Stimulated activated CD4-positive, alpha-beta T cell treated with anti-CD3 and anti-CD28 coated beads, Interleukin-4, amount 100 ng/mL, for 1 hour (primary cell): ENCODE data around the gene PCSK5.

Experiments
- DNase-seq: peaks from one replicate; pipeline ENCODE4 v3.0.0-alpha.2; 2020

The PCSK5 gene

DNA sequence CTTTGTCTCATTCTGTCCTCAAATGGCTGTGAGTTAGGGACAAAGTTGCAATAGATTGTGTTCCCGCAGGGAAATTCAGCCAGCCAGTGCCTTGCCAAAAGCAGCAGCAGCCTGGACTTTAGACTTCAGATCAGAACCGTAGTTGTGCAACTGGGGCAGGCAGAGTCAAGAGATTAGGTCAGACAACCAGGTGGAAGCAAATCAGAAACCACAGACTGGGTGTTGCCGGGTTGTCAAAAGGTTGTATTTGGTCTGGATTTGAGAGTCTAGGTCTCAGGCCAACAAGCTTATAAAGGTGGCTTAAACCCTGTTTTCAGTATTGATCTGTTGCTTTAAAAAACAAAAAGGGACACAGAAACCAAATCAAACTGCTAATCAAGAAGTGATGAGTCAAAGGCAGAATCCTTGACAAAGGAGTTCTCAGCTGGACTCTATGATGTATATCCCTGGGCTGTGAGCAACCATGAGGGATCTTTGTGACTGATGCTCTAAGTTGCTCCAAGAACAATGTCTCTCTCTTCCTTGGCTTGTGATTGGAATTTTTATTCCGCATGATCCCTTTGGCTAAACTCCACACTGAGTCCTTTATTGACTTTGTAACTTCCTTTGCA is 482.8 kb downstream of the PCSK5 start:
- no peak for DNase-seq

DNA sequence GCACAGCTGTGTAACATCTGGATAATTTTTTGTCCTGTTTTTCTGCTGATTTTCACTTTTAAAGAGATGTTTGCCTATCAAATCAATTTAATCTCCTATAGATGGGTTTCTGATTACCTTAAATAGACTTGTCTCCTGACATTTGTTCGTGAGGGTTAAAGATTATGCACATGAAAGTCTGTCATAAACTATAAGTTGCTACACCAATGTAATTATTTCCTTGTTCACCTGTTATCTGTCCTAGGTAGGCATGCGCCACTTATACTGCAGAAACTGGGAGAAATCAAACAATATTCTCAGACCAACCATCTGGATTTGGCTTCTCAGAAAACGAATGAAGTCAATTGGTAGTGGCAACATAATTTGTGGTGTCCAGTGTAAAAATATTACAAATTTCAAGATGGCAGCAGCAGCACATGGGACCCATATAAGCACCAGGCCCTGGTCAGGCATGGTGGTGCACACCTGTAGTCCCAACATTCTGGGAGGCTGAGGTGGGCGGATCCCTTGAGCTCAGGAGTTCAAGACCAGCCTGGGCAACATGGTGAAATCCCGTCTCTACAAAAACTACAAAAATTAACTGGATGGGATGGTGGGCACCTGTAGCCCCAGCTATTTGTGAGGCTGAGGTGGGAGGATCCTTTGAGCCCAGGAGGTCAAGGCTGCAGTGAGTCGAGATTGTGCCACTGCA is 483.5 kb downstream of the PCSK5 start:
- DNase-seq: no peak

DNA sequence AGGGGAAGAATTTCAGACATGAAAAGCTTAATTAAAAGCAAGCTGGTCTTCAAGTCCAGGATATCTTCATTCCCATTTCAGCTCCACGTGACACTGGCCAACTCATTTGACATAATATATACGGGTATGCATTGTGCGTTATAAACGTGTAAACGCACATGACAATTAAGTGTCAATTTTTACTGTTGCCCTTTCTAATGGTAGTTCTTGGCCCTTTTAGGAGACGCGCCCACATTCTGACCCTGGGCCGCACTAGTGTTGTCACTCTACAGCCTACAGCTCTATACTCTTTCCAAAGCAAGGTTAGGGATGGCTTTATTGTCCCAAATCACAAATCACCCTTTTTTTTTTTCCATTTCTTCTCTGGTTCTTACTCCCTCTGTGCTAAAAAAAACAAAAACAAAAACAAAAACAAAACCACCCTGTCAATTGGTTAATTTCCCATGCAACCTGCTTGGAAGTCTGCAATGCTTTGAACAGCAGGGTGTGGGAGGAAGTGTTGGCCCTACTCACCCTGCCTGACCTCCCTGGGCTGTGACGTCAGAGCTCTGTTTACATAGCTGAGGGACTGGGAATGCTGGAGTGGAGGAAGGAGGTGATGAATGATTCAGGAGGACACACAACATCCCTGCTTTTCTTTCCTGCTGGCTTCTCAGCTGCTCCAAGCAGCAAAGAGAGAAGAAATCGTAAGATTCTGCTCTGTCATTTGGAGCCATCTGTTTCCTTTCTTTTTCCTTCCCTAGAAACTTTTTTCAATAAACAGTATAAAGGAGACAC is 484.5 kb downstream of the PCSK5 start:
- no peak for DNase-seq

DNA sequence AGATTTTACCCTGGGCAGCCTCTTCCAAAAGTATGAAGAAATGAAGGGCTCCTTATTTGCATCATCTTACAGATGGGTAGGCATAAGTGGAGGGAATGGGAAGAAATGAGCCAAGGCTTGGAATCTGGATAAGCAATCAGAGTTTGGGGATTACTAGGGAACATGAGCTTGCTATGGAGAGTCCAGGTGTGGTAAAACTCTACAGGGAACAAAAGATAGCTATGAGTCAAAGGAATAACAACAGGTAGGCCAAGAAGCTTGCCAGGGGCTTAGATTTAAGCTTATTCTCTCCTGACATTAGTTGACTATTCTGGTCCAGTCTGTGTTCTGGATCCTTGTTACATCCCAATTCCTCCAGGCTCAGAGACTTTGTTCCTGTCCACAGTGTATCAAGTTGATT is 487.3 kb downstream of the PCSK5 start:
- DNase-seq: no peak

DNA sequence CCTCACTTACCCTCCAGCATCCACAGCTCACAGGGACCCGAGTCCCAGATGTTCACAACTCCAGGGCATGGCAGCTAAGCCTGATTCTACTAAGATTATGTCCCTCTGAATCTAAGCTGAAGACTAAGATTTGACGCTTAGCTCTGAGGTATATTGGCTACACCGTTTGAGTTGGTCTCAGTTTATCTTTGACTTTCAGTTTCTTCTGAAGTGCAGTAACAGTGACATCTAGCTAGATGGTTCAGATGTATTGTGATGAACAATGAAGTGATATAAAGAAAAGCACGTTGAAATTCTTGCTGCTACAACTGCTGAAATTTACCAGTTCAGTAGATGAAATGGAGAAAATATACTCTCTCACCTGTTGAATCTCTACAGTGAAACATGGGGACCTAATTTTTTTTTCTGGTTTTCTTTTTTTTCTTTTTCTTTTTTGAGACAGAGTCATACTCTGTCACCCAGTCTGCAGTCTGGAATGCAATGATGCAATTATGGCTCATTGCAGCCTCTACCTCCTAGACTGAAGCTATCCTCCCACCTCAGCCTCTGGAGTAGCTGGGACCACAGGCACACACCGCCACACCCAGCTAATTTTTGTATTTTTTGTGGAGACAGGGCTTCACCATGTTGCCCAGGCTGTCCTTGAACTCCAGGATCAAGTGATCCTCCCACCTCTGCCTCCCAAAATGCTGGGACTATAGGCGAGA is 488.0 kb downstream of the PCSK5 start:
- no peak for DNase-seq

DNA sequence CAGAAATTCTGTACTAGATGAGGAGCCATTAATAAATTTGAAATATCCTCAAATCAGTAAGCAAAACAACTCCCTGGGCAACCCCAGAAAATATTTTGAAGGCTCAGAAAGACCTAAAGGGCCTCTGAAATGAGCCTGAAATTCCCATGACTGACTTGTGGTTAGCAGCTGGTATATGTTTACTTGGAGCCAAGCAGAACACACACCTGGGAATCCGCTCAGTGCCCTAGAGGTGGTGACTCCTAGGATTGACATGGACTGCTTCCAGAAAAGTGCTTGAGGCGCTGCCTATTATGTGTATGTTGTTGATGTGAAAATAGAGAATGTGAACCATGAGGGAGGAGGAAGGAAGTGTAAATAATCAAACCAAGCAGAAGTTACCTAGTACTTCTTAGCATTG is 489.0 kb downstream of the PCSK5 start:
- no peak for DNase-seq

DNA sequence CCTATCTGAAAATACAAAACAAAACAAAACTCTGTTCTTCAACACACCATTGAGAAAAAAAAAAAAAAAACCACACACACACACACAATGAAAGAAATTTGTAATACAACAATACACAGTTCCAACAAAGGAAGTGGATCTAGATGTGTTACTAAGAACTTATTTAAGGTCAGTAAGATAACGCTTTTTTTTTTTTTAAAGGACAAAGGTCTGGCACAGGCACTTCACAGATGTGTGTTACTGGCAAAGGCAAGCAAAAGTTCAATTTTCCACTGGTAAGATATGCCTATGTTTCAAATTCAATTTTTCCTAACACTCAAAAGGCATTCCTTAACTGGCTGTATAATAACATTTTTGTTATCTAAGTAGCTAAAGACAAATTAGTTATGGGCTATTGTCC is 500.2 kb downstream of the PCSK5 start:
- DNase-seq: no peak

DNA sequence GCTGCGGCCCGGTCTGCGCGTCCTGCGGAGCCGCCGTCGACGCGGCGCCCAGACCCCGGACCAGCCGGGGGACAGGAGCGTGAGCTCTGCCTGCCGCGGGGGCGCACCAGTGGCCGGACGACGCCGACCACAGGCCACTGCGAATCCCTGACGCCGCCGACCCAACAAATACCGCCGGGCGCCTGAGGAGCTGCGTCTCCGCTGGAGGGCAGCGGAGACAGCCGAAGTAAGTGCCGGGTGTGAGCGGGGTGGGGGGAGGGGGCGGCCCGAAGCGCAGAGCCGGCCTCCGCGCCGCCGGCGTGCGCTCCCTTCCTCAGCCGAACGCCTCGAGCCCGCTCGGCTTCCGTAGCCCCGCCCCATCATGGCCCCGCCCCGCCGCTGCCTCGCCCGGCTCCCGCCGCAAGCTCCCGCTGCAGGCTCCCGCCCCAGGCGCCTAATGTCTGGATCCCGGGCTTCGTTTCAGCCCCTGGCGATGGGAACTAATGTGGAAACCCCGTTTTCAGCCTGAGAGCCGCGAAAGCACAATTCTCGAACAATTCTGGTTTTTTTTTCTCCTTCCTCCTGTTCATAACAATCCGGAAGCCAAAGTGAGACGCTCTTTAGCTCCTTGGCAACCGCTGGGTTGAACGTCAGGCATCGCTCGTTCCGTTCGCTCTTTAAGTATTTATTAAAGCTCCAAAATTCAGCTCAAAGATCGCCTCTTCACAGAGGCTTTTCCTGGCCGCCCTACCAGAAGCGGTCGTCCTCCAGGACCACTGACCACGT is 503.9 kb downstream of the PCSK5 start, which contains the start of gene RFK:
RFK (minus strand) TSS at position 232 of the 765 bp plus-strand sequence. CDS start 255 bp downstream, outside the sequence.
- peak; percentile 96 for DNase-seq

DNA sequence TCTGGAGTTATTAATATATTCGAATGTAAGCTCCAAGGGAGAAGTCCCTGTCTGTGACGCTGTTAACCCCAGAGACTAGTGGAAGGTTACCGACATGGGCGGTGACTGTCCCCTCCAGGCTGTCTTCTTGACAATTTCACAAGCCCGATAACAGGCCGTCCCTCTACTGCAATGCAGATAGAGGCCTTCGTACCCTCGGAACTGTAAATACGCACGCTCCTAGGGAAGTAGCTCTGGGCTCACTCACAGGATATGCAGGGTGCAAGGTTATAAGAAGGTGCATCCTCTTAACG is 504.4 kb downstream of the PCSK5 start:
- DNase-seq: no peak

DNA sequence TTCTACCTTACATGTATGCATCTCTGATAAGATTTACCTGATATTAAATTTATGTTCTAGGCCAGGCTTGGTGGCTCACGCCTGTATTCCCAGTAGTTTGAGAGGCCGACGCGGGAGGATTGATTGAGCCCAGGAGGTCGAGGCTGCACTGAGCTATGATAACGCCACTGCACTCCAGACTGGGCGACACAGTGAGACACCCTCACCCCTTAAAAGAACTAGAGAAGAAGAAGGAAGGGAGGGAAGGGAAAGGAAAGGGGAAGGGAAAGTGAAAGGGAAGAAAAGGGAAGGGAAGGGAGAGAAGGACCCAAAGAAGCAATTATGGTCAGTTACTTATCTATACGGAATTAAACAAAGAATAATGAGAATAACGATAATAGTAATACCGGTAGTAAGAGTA is 504.9 kb downstream of the PCSK5 start:
- no peak for DNase-seq

DNA sequence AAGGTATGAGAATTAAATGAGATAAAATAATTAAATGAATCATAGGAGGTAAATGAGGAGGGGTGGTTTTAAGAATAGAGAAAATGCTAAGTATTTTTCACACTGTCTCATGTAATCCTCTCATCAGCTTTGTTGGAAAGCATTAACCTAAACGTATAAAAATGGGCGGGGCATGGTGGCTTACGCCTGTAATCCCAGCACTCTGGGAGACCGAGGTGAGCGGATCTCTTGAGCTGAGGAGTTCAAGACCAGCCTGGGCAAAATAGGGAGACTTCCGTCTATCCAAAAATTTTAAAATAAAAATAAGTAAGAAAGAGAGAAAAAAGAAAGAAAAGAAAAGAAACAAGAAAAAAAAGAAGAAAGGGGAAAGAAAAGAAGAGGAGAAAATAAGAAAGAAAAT is 505.7 kb downstream of the PCSK5 start:
- no peak for DNase-seq

DNA sequence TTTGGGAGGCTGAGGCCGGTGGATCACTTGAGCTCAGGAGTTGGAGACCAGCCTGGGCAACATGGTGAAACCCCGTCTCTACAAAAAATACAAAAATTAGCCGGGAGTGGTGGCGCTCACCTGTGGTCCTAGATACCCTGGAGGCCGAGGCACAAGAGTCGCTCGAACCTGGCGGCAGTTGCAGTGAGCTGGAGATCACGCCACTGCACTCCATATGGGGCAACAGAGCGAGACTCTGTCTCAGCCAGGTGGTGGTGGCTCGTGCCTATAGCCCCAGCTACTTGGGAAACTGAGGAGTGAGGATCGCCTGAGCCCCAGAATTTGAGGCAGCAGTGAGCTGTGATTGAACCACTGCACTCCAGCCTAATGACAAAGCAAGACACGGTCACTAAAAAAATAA is 506.1 kb downstream of the PCSK5 start:
- DNase-seq: no peak

DNA sequence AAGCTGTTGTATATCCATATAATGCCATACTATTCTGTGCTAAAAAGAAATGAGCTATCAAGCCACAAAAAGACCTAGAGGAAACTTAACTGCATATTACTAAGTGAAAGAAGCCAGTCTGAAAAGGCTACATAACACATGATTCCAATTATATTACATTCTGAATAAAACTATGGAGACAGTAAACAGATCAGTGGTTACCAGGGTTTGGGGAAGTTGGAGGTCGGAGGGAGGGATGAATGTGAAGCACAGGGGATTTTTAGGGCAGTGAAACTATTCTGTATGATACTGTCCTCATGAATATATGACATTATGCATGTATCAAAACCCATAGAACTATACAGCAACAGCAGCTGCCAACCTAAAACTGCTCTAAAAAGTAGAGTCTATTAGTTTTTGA is 509.4 kb downstream of the PCSK5 start:
- DNase-seq: no peak

DNA sequence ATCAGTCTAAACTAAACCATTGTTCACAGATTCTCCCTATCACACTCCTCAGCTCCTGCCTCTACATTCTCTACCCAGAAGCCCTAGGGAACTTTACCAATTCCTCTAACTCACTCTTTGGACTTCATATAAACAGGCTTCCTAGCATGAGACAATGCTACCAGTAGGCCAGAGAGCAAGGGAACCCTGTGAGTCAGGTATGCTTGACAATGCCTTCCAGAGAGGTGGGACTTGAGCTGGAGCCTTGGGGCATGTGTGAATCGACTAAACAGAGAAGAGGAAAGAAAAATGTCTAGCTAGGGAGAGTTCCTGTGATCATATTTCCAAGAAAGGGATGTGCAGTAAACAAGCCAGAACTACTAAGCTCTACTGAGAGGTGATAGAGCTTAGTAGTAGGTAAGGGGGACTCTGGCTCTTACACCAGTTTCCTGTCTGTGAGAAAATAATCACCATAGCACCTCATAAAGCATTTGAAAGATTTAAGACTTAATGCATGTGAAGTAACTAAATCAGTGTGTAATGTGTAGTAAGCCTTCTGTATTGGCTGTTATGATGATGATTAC is 510.1 kb downstream of the PCSK5 start:
- no peak for DNase-seq

DNA sequence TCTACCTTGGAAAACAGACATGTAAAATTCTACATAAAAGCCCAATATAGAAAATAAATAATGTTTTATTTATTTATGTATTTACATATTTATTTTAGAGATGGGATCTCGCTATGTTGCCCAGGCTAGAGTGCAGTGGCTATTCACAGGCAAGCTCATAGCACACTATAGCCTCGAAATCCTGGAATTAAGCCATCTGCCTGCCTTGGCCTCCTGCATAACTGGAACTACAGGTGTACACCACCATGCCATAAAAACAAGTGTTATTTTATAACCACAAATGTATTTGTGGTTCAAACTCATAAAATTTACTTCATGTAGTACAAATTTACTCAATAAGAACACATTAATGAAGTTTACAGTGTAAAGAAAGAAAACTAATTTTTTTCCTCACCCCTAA is 510.7 kb downstream of the PCSK5 start:
- no peak for DNase-seq

DNA sequence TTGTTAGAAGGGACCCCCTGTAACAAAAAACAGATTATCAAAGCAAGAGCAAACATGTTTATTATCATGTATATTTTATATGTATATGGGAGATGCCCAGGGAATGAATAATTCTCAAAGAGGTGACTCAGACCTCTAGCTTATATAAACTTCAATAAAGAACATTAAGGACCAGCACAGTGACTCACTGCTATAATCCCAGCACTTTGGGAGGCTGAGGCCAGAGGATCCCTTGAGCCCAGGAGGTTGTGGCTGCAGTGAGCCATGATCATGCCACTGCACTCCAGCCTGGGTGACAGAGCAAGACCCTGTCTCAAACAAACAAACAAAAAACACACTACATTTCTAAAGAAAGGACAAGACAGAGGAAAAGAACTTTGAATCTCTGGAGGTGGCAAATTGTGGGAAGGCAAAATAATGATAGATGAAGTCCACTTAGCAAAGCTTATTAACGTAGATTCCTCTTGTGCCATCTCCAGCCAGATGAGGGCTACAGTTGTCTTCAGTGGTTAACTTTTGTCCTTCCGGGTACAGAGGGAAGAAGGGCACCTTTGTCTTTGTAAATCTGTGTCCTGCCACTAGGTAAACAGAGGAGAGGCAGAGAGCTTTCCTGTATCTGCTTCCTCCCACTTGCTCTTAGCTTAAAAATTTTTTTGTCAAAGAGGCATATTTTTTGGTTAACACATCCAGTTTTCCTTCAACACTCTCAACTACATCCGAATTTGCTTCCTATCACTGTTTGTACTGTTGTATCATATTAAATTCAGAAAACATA is 511.3 kb downstream of the PCSK5 start:
- DNase-seq: no peak

DNA sequence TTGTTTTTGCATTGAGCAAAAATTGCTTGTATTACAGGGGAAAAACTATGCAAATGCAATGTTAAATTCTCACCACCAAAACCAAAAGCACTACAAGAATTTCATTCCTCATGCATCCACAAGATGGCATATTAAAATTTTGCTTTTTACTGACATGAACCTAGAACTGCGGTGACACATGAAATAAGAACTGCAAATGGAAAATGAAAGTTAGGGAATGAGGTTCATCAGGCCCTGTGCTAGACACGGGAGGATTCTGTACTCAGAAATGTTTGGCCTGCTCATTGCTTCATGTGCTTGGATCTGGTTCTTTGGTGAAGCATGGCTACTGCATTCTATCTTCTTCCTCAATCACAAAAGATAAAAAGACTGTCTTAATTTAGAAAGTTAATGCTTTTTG is 512.9 kb downstream of the PCSK5 start:
- no peak for DNase-seq

DNA sequence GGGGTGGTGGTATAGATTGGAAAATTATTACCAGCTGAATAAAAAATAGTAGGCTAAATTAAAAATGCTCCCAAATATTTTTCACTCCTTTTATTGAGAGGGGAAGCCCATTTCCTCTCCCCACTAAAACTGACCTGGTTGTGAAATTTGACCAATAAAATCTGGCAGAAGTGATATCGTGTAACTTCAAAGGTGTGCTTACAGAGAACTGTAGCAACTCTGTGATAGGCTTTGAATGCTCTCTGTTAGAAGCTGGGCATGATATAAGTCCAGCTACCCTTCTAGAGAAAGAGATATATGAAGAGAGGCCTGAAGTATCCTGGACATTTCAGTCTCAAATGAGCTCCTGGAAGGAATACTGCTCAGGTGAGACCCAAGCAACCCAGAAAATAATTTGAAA is 513.9 kb downstream of the PCSK5 start:
- no peak for DNase-seq

DNA sequence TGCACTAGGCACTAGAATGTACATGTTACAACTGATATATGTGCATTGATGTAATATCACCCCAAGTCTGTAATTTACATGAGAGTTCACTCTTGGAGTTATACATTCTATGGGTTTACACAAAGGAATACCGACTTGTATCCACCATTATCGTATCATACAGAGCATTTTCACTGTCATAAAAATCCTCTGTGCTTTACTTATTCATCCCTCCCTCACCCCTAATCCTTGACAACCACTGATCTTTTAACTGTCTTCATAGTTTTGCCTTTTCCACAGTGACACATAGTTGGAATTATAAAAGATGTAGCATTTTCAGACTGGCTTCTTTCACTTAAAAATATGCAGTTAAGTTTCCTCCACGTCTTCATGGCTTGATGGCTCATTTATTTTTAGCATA is 514.9 kb downstream of the PCSK5 start:
- no peak for DNase-seq

DNA sequence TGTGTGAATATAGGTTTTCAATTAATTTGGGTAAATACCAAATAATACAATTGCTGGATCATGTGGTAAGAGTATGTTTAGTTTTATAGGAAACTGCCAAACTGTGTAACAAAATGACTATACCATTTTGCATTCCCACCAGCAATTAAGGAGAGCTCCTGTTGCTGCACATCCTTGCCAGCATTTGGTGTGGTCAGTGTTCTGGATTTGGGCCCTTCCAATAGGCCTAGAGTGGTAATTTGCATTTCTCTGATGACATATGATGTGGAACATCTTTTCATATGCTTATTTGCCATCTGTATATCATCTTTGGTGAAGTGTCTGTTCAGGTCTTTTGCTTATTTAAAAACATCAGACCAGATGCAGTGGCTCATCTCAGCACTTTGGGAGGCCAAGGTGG is 515.4 kb downstream of the PCSK5 start:
- DNase-seq: no peak
